Caco-2 (cell line): ENCODE data around the gene CNN3. TPM values are rescaled to one million over a fixed set of nuclear protein-coding genes. Genes with fewer than 3 reads are reported as not detected.
A peak's percentile ranks its signal among the peaks of the same experiment; 100 is the strongest.

ENCODE experiments used
- BruUV-seq: library from RNA; stranded (reverse); fragments of 400-500 nt; replicated peaks from 2 replicates; lab custom pipeline; 2021; lab: Mats Ljungman, UMichigan
- CTCF ChIA-PET: fragments of 300-600 bp; sonication (Branson Sonifier 250); formaldehyde crosslinking; loops from one replicate; lab custom pipeline; 2022; ENCODE audit warnings: antibody characterized with exemption; lab: Charles Lee
- POLR2A ChIA-PET: fragments of 300-600 bp; sonication (Branson Sonifier 250); formaldehyde crosslinking; loops from one replicate; lab custom pipeline; 2022; ENCODE audit warnings: antibody characterized with exemption; lab: Charles Lee
- DNase-seq, 2 experiments: peaks; one replicate each; pipeline versions ENCODE4 v3.0.0 to v3.0.0-alpha.2; 2020 to 2022
- H3K27me3 ChIP-seq: replicated peaks from 2 replicates; pipeline ENCODE4 v1.6.0; 2011; ENCODE audit warnings: low read length; ENCODE audit not compliant: control insufficient read depth, insufficient read depth
- H3K36me3 ChIP-seq: 2 replicates; pipeline ENCODE4 v1.5.1; 2011; ENCODE audit warnings: low read length; ENCODE audit not compliant: control insufficient read depth, insufficient read depth
- H3K4me1 ChIP-seq: fragments of 250-450 bp; sonication (Bioruptor Pico); 2 replicates; pipeline ENCODE4 v1.5.1; 2020; ENCODE audit warnings: mild to moderate bottlenecking
- H3K4me3 ChIP-seq: 2 replicates; pipeline ENCODE4 v1.5.1; 2011; ENCODE audit warnings: low read depth, mild to moderate bottlenecking, control low read depth, low read length
- H3K9me3 ChIP-seq: fragments of 250-450 bp; sonication (Bioruptor Pico); 2 replicates; pipeline ENCODE4 v1.5.1; 2020; ENCODE audit warnings: mild to moderate bottlenecking, moderate library complexity
- H3K27ac Mint-ChIP-seq: one replicate; pipeline ENCODE4 v1.8.0; 2022; ENCODE audit warnings: mixed read lengths; ENCODE audit not compliant: unreplicated experiment
- H3K27me3 Mint-ChIP-seq: one replicate; pipeline ENCODE4 v1.8.0; 2022; ENCODE audit warnings: mixed read lengths; ENCODE audit not compliant: insufficient read depth, unreplicated experiment
- H3K36me3 Mint-ChIP-seq: one replicate; pipeline ENCODE4 v1.8.0; 2022; ENCODE audit warnings: mild to moderate bottlenecking, mixed read lengths; ENCODE audit not compliant: insufficient read depth, unreplicated experiment
- H3K4me1 Mint-ChIP-seq: one replicate; pipeline ENCODE4 v1.8.0; 2022; ENCODE audit warnings: low read depth, mixed read lengths; ENCODE audit not compliant: unreplicated experiment
- H3K4me3 Mint-ChIP-seq: one replicate; pipeline ENCODE4 v1.8.0; 2022; ENCODE audit warnings: mild to moderate bottlenecking, moderate library complexity, mixed read lengths; ENCODE audit not compliant: unreplicated experiment
- H3K9me3 Mint-ChIP-seq: one replicate; pipeline ENCODE4 v1.8.0; 2022; ENCODE audit warnings: mixed read lengths; ENCODE audit not compliant: unreplicated experiment
- CTCF ChIP-seq, 2 experiments: fragments of 200-600 bp in 1 of 2; IDR thresholded peaks; 1 replicate in 1 of 2; 2 replicates in 1 of 2; pipeline versions ENCODE4 v1.5.1 to v1.8.0; 2011 to 2022; ENCODE audit warnings: antibody characterized with exemption in 1 of 2, control low read depth in 1 of 2, inconsistent platforms in 1 of 2, low read depth in 1 of 2, low read length in 1 of 2, mild to moderate bottlenecking in 1 of 2, moderate library complexity in 1 of 2; ENCODE audit not compliant: insufficient read depth in 1 of 2, severe bottlenecking in 1 of 2, unreplicated experiment in 1 of 2
- intact Hi-C: fragments of 100-400 bp; cut with micrococcal nuclease; formaldehyde crosslinking; loops from one replicate; pipeline ENCODE4 v1.10.0; 2022; ENCODE audit not compliant: unreplicated experiment
- total RNA-seq: library from RNA; stranded (reverse); gene quantifications from 2 replicates; pipeline ENCODE4 v1.2.3, GENCODE V29; 2022

Gene CNN3
- total RNA-seq, 1 experiment from 2014 or later, result 329 TPM

GRCh38 chr1:94958081-94958480 lies 31.2 kb upstream of the CNN3 start:
- Mint-ChIP-seq H3K9me3 (no peaks in the 10 kb centered on the region), H3K27me3 (no peaks in the 10 kb centered on the region), H3K4me1 (peaks cover 27% of the 10 kb centered on the region), H3K36me3 (peaks cover 5% of the 10 kb centered on the region), H3K27ac (no peak overlapping the region), H3K4me3 (no peak overlapping the region)
- CTCF ChIA-PET, result no interaction called here
- POLR2A ChIA-PET, result no interaction called here
- H3K4me1 ChIP-seq, result peaks cover 34% of the 10 kb centered on the region
- intact Hi-C loops, result no loop called here
- BruUV-seq, result no TSS peak
- no peaks in the 10 kb centered on the region for H3K9me3 ChIP-seq
- H3K4me3 ChIP-seq, result no peak overlapping the region
- no peaks in the 10 kb centered on the region for H3K36me3 ChIP-seq
- DNase-seq, result no peak
- H3K27me3 ChIP-seq, result no peaks in the 10 kb centered on the region
- no peak for TF ChIP-seq CTCF (IDR thresholded peaks at IDR 0.05; ENCODE audit: insufficient read depth in 1 of 2, low read depth in 1 of 2, low read length in 1 of 2, severe bottlenecking in 1 of 2, unreplicated experiment in 1 of 2)

- peak overlapping the region; percentile 4 for H3K4me3 Mint-ChIP-seq
- peak overlapping the region; percentile 88 for H3K27ac Mint-ChIP-seq
- ChIA-PET CTCF (interaction anchor here (0.5 kb wide), 1 partner anchor 278 kb away, joined by 3 read pairs; no protein-coding TSS in a partner anchor), POLR2A (no interaction called here)
- H3K9me3 Mint-ChIP-seq, result no peaks in the 10 kb centered on the region
- Histone ChIP-seq H3K9me3 (no peaks in the 10 kb centered on the region), H3K36me3 (no peaks in the 10 kb centered on the region; the same call in 1 of the 2 replicates), H3K4me1 (peaks cover 35% of the 10 kb centered on the region), H3K27me3 (no peaks in the 10 kb centered on the region), H3K4me3 (no peak overlapping the region)
- peaks cover 5% of the 10 kb centered on the region for H3K36me3 Mint-ChIP-seq
- H3K27me3 Mint-ChIP-seq, result no peaks in the 10 kb centered on the region
- H3K4me1 Mint-ChIP-seq, result peaks cover 27% of the 10 kb centered on the region
- TF ChIP-seq CTCF (IDR thresholded peaks at IDR 0.05; ENCODE audit: insufficient read depth in 1 of 2, low read depth in 1 of 2, low read length in 1 of 2, severe bottlenecking in 1 of 2, unreplicated experiment in 1 of 2), result no peak
- intact Hi-C loops, result loop anchor here (2.0 kb wide), 2 partner anchors 29 to 63 kb away; partner anchors contain the start of gene CNN3
- BruUV-seq, result no TSS peak
- peak; percentile 60 to 78 for DNase-seq
Observed at GRCh38 chr1:94955767-94956632, 29.1 kb upstream of the CNN3 start.

- Histone ChIP-seq H3K4me1 (peaks cover 35% of the 10 kb centered on the region), H3K4me3 (no peak overlapping the region), H3K9me3 (no peaks in the 10 kb centered on the region), H3K36me3 (no peaks in the 10 kb centered on the region; the same call in 1 of the 2 replicates), H3K27me3 (no peaks in the 10 kb centered on the region)
- intact Hi-C loops, result no loop called here
- BruUV-seq, result no TSS peak
- Mint-ChIP-seq H3K9me3 (no peaks in the 10 kb centered on the region), H3K4me1 (peaks cover 38% of the 10 kb centered on the region), H3K4me3 (no peak overlapping the region), H3K27ac (no peak overlapping the region), H3K27me3 (no peaks in the 10 kb centered on the region), H3K36me3 (peaks cover 5% of the 10 kb centered on the region)
- CTCF ChIA-PET, result interaction anchor here (0.6 kb wide), 1 partner anchor 87 kb away, joined by 4 read pairs; no protein-coding TSS in a partner anchor
- POLR2A ChIA-PET, result no interaction called here
- no peak for TF ChIP-seq CTCF (IDR thresholded peaks at IDR 0.05; ENCODE audit: insufficient read depth in 1 of 2, low read depth in 1 of 2, low read length in 1 of 2, severe bottlenecking in 1 of 2, unreplicated experiment in 1 of 2)
- no peak for DNase-seq
Observed at GRCh38 chr1:94954263-94955220, 27.6 kb upstream of the CNN3 start.
